Activated CD4-positive, alpha-beta memory T cell treated with anti-CD3 and anti-CD28 coated beads, Interleukin-2, amount 10 ng/mL, durations not matched to agents 7 days and 5 days (primary cell): ENCODE results near the gene GALNT14. TPM values are rescaled to one million over a fixed set of nuclear protein-coding genes. Genes with fewer than 3 reads are reported as not detected.

Experiments used
- CTCF ChIA-PET: fragments of 350-600 bp; sonication (Branson Sonifier 250); formaldehyde crosslinking; loops from one replicate; lab custom pipeline; 2021; ENCODE audit warnings: antibody characterized with exemption, inconsistent platforms; lab: Charles Lee
- POLR2A ChIA-PET: fragments of 350-600 bp; sonication (Branson Sonifier 250); formaldehyde crosslinking; loops from one replicate; lab custom pipeline; 2021; ENCODE audit warnings: antibody characterized with exemption; lab: Charles Lee
- DNase-seq: peaks from one replicate; pipeline ENCODE4 v3.0.0-alpha.2; 2020
- H3K27ac Mint-ChIP-seq: one replicate; pipeline ENCODE4 v1.8.0; 2021; ENCODE audit warnings: mild to moderate bottlenecking, mixed read lengths
- H3K27me3 Mint-ChIP-seq: one replicate; pipeline ENCODE4 v1.8.0; 2021; ENCODE audit warnings: mixed read lengths
- H3K36me3 Mint-ChIP-seq: one replicate; pipeline ENCODE4 v1.8.0; 2021; ENCODE audit warnings: low read depth, mixed read lengths
- H3K4me1 Mint-ChIP-seq: one replicate; pipeline ENCODE4 v1.8.0; 2021; ENCODE audit warnings: mixed read lengths
- H3K4me3 Mint-ChIP-seq: one replicate; pipeline ENCODE4 v1.8.0; 2021; ENCODE audit warnings: mild to moderate bottlenecking, mixed read lengths
- H3K9me3 Mint-ChIP-seq: one replicate; pipeline ENCODE4 v1.8.0; 2021; ENCODE audit warnings: mixed read lengths
- total RNA-seq, 2 experiments: library from RNA; stranded (reverse); gene quantifications; one replicate each; pipeline ENCODE4 v1.2.3, GENCODE V29; 2021

The GALNT14 gene
- total RNA-seq, 2 experiments from 2014 or later = not detected

GRCh38 chr2:30940839-30941238, 197.4 kb downstream of the GALNT14 start:
- H3K27me3 Mint-ChIP-seq = peaks cover 3% of the 10 kb centered on the region
- ChIA-PET POLR2A (no interaction called here), CTCF (no interaction called here)
- H3K9me3 Mint-ChIP-seq = no peaks in the 10 kb centered on the region
- H3K4me3 Mint-ChIP-seq = no peak overlapping the region
- H3K36me3 Mint-ChIP-seq = no peaks in the 10 kb centered on the region
- no peak overlapping the region for H3K27ac Mint-ChIP-seq
- no peaks in the 10 kb centered on the region for H3K4me1 Mint-ChIP-seq
- DNase-seq = no peak

- Mint-ChIP-seq H3K4me1 (no peaks in the 10 kb centered on the region), H3K4me3 (no peak overlapping the region), H3K36me3 (no peaks in the 10 kb centered on the region), H3K27me3 (peaks cover 3% of the 10 kb centered on the region), H3K27ac (no peak overlapping the region), H3K9me3 (no peaks in the 10 kb centered on the region)
- ChIA-PET CTCF (no interaction called here), POLR2A (no interaction called here)
- DNase-seq = no peak
These were observed 198.9 kb downstream of the GALNT14 start for GRCh38 chr2:30939364-30939763.

- H3K27ac Mint-ChIP-seq = no peak overlapping the region
- CTCF ChIA-PET = no interaction called here
- no peak overlapping the region for H3K4me3 Mint-ChIP-seq
- no peak for DNase-seq
- no peaks in the 10 kb centered on the region for H3K9me3 Mint-ChIP-seq
- no peaks in the 10 kb centered on the region for H3K36me3 Mint-ChIP-seq
- peaks cover 3% of the 10 kb centered on the region for H3K27me3 Mint-ChIP-seq
- no peaks in the 10 kb centered on the region for H3K4me1 Mint-ChIP-seq
- POLR2A ChIA-PET = no interaction called here
These were observed 200.0 kb downstream of the GALNT14 start for GRCh38 chr2:30938196-30938595.

- H3K27ac Mint-ChIP-seq = no peak overlapping the region
- H3K27me3 Mint-ChIP-seq = peaks cover 3% of the 10 kb centered on the region
- DNase-seq = no peak
- H3K4me3 Mint-ChIP-seq = no peak overlapping the region
- no peaks in the 10 kb centered on the region for H3K36me3 Mint-ChIP-seq
- POLR2A ChIA-PET = no interaction called here
- no peaks in the 10 kb centered on the region for H3K9me3 Mint-ChIP-seq
- CTCF ChIA-PET = no interaction called here
- H3K4me1 Mint-ChIP-seq = no peaks in the 10 kb centered on the region
These were observed 201.3 kb downstream of the GALNT14 start for GRCh38 chr2:30936977-30937376.

GRCh38 chr2:30935795-30936194, 202.4 kb downstream of the GALNT14 start:
- CTCF ChIA-PET = no interaction called here
- DNase-seq = no peak
- Mint-ChIP-seq H3K27me3 (peaks cover 3% of the 10 kb centered on the region), H3K4me1 (no peaks in the 10 kb centered on the region), H3K4me3 (no peak overlapping the region), H3K36me3 (no peaks in the 10 kb centered on the region), H3K9me3 (no peaks in the 10 kb centered on the region), H3K27ac (no peak overlapping the region)
- POLR2A ChIA-PET = no interaction called here

- DNase-seq = no peak
- Mint-ChIP-seq H3K9me3 (no peaks in the 10 kb centered on the region), H3K4me1 (no peaks in the 10 kb centered on the region), H3K27ac (no peak overlapping the region), H3K36me3 (no peaks in the 10 kb centered on the region), H3K27me3 (no peaks in the 10 kb centered on the region), H3K4me3 (no peak overlapping the region)
- POLR2A ChIA-PET = no interaction called here
- CTCF ChIA-PET = no interaction called here
These were observed 204.2 kb downstream of the GALNT14 start for GRCh38 chr2:30934066-30934465.

GRCh38 chr2:30933496-30933895, 204.7 kb downstream of the GALNT14 start:
- Mint-ChIP-seq H3K9me3 (no peaks in the 10 kb centered on the region), H3K4me1 (no peaks in the 10 kb centered on the region), H3K36me3 (no peaks in the 10 kb centered on the region), H3K27ac (no peak overlapping the region), H3K4me3 (no peak overlapping the region), H3K27me3 (no peaks in the 10 kb centered on the region)
- CTCF ChIA-PET = no interaction called here
- POLR2A ChIA-PET = no interaction called here
- DNase-seq = no peak

- no peaks in the 10 kb centered on the region for H3K36me3 Mint-ChIP-seq
These were observed 205.4 kb downstream of the GALNT14 start for GRCh38 chr2:30932870-30933269.

GRCh38 chr2:30931841-30932407, 206.3 kb downstream of the GALNT14 start:
- no peaks in the 10 kb centered on the region for H3K27me3 Mint-ChIP-seq
- no peak for DNase-seq
- ChIA-PET POLR2A (no interaction called here), CTCF (no interaction called here)
- H3K4me1 Mint-ChIP-seq = no peaks in the 10 kb centered on the region
- no peaks in the 10 kb centered on the region for H3K9me3 Mint-ChIP-seq
- no peaks in the 10 kb centered on the region for H3K36me3 Mint-ChIP-seq
- no peak overlapping the region for H3K27ac Mint-ChIP-seq
- H3K4me3 Mint-ChIP-seq = no peak overlapping the region

More at GRCh38 chr2:30932870-30933269, 205.4 kb downstream of the GALNT14 start:
- Mint-ChIP-seq H3K27ac (no peak overlapping the region), H3K9me3 (no peaks in the 10 kb centered on the region), H3K4me1 (no peaks in the 10 kb centered on the region), H3K27me3 (no peaks in the 10 kb centered on the region), H3K4me3 (no peak overlapping the region)
- no peak for DNase-seq
- CTCF ChIA-PET = no interaction called here
- POLR2A ChIA-PET = no interaction called here

- Mint-ChIP-seq H3K27me3 (no peaks in the 10 kb centered on the region), H3K4me3 (no peak overlapping the region), H3K9me3 (no peaks in the 10 kb centered on the region), H3K36me3 (no peaks in the 10 kb centered on the region), H3K4me1 (no peaks in the 10 kb centered on the region), H3K27ac (no peak overlapping the region)
- CTCF ChIA-PET = no interaction called here
- POLR2A ChIA-PET = no interaction called here
- DNase-seq = no peak
These were observed 207.5 kb downstream of the GALNT14 start for GRCh38 chr2:30930716-30931115.

- POLR2A ChIA-PET = no interaction called here
- Mint-ChIP-seq H3K27ac (no peak overlapping the region), H3K36me3 (no peaks in the 10 kb centered on the region), H3K9me3 (no peaks in the 10 kb centered on the region), H3K27me3 (no peaks in the 10 kb centered on the region), H3K4me1 (no peaks in the 10 kb centered on the region), H3K4me3 (no peak overlapping the region)
- CTCF ChIA-PET = no interaction called here
- DNase-seq = no peak
These were observed 210.7 kb downstream of the GALNT14 start for GRCh38 chr2:30927465-30928075.

GRCh38 chr2:30926606-30927005, 211.6 kb downstream of the GALNT14 start:
- ChIA-PET CTCF (no interaction called here), POLR2A (no interaction called here)
- Mint-ChIP-seq H3K9me3 (no peaks in the 10 kb centered on the region), H3K4me3 (no peak overlapping the region), H3K27ac (no peak overlapping the region), H3K27me3 (no peaks in the 10 kb centered on the region), H3K4me1 (no peaks in the 10 kb centered on the region), H3K36me3 (no peaks in the 10 kb centered on the region)
- DNase-seq = no peak

- Mint-ChIP-seq H3K4me1 (no peaks in the 10 kb centered on the region), H3K27ac (no peak overlapping the region), H3K4me3 (no peak overlapping the region), H3K36me3 (no peaks in the 10 kb centered on the region), H3K9me3 (no peaks in the 10 kb centered on the region), H3K27me3 (no peaks in the 10 kb centered on the region)
- ChIA-PET POLR2A (no interaction called here), CTCF (no interaction called here)
- DNase-seq = no peak
These were observed 214.6 kb downstream of the GALNT14 start for GRCh38 chr2:30923623-30924022.

GRCh38 chr2:30920511-30920910, 217.7 kb downstream of the GALNT14 start:
- H3K4me3 Mint-ChIP-seq = no peak overlapping the region
- no peaks in the 10 kb centered on the region for H3K27me3 Mint-ChIP-seq
- ChIA-PET POLR2A (no interaction called here), CTCF (no interaction called here)
- no peaks in the 10 kb centered on the region for H3K4me1 Mint-ChIP-seq
- no peaks in the 10 kb centered on the region for H3K36me3 Mint-ChIP-seq
- no peak overlapping the region for H3K27ac Mint-ChIP-seq
- H3K9me3 Mint-ChIP-seq = no peaks in the 10 kb centered on the region
- no peak for DNase-seq
